GM12891 (cell line): Measurements from ENCODE around the gene C1QTNF9.

Experiments
- POLR2A ChIP-seq: IDR thresholded peaks from 2 replicates; pipeline ENCODE4 v1.6.1; 2011; ENCODE audit warnings: low read depth, low read length, control low read depth
- POLR2AphosphoS5 ChIP-seq: IDR thresholded peaks from 2 replicates; pipeline ENCODE4 v1.6.1; 2011; ENCODE audit warnings: low read depth, low read length, control low read depth
- TAF1 ChIP-seq: IDR thresholded peaks from 2 replicates; pipeline ENCODE4 v1.6.1; 2011; ENCODE audit warnings: low read depth, low read length, control low read depth

DNA sequence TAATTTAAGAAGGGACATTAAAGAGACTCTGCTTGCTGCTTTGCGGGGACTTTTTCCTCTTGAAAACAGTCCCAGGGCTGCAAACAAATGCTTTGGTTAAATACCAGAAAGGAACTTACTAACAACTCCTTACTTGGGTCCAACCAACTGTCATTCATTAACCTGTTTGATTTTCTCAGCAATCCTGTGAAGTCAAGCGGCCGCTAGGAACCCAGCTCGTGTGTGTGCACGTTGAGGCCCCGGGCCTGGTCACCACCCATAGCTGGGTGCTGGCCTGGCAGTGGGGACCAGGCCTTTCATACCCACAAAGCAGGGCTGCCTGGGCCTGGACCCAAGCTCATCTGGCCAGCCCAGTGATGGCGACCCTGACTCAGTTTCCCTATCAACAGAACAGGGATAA lies 50.7 kb downstream of the C1QTNF9 start:
- TF ChIP-seq POLR2A: no peak
- no peak for TF ChIP-seq POLR2AphosphoS5
- no peak for TF ChIP-seq TAF1
